Measurements from ENCODE around the gene LRRC28. TPM values are rescaled to one million over a fixed set of nuclear protein-coding genes. Genes with fewer than 3 reads are reported as not detected.

The LRRC28 gene
- total and polyA plus RNA-seq, 9 of the 15 experiments (the other 6 are each of a cell fraction or from before 2014, with no cell fraction given): 5.5 to 17.4 (median 7.9) TPM

- peaks cover 35 to 96% of the 10 kb centered on the region in 2 experiments for H3K27me3 ChIP-seq (ENCODE audit: control insufficient read depth in 2 of 2, insufficient read depth in 2 of 2, low read length in 2 of 2)
- no peak for FAIRE-seq
- no peaks in the 10 kb centered on the region for H3K36me3 ChIP-seq (ENCODE audit: control insufficient read depth, insufficient read depth, low read length)
- in situ Hi-C loops (cut with MboI) (no loop called here), intact Hi-C loops (cut with micrococcal nuclease) (no loop called here)
- no peaks in the 10 kb centered on the region for H3K9me3 ChIP-seq (replicated peaks; ENCODE audit: control insufficient read depth, insufficient read depth, low read depth, low read length)
- TF ChIP-seq HLTF (IDR thresholded peaks at IDR 0.05): no peak
- TF ChIP-seq TRIM25 (IDR thresholded peaks at IDR 0.05; ENCODE audit: borderline replicate concordance): no peak
- no peak for TF ChIP-seq ZBTB2 (IDR thresholded peaks at IDR 0.05)
- TF ChIP-seq ZNF444 (CRISPR knock-in tag; IDR thresholded peaks at IDR 0.05): no peak
- no peak for TF ChIP-seq ZNF717 (CRISPR knock-in tag; IDR thresholded peaks at IDR 0.05)
- no peak for TF ChIP-seq MYC (IDR thresholded peaks at IDR 0.05; ENCODE audit: low read depth, low read length)
- TF ChIP-seq MYC (CRISPR knock-in tag; IDR thresholded peaks at IDR 0.05; ENCODE audit: borderline replicate concordance, low read depth): no peak
- no peak for TF ChIP-seq GTF2A2 (tag; IDR thresholded peaks at IDR 0.05)
- no peak for TF ChIP-seq ELK3 (CRISPR knock-in tag; IDR thresholded peaks at IDR 0.05)
- TF ChIP-seq ZNF436 (CRISPR knock-in tag; IDR thresholded peaks at IDR 0.05): no peak
- ChIA-PET CTCF (ENCODE audit: low intra/inter-chr PET ratio) (no interaction called here), POLR2A (interaction anchor here (0.6 kb wide), 1 partner anchor 183 kb away, joined by 3 read pairs; the partner anchor contains the start of gene LRRC28)
- no peak overlapping the region for H3K4me2 ChIP-seq (ENCODE audit: insufficient read depth, low read length)
- H4K20me1 ChIP-seq (replicated peaks; ENCODE audit: control insufficient read depth, insufficient read depth, low read length): peaks cover 10% of the 10 kb centered on the region; the same call in 1 of the 2 replicates
- DNase-seq (ENCODE audit: extremely low read depth in 1 of 4, low spot score in 3 of 4): no peak
- WGBS (ENCODE audit: insufficient coverage, low coverage, missing lambda C conversion rate): under 1% methylated on average over 21 of the region's 24 CpGs
- no peak overlapping the region for H2AFZ ChIP-seq (ENCODE audit: low read depth, low read length)
- no peak overlapping the region for H3K9ac ChIP-seq (ENCODE audit: insufficient read depth in 1 of 2, low read depth in 2 of 2, low read length in 2 of 2)
- H3K9me1 ChIP-seq (ENCODE audit: control insufficient read depth, insufficient read depth, low read length): no peaks in the 10 kb centered on the region
- BruUV-seq (replicated peaks): no TSS peak
- H3K4me3 ChIP-seq: no peak overlapping the region
- no peak overlapping the region for H3K27ac ChIP-seq (ENCODE audit: extremely low read depth, low read depth, low read length)
- ATAC-seq: no peak
- peaks cover 0 to 22% of the 10 kb centered on the region in 2 experiments; a peak in 3 of 5 replicates for H3K4me1 ChIP-seq (replicated peaks in 1 of 2; ENCODE audit: control insufficient read depth in 2 of 2, insufficient read depth in 2 of 2, low read length in 2 of 2)
- H3K79me2 ChIP-seq (ENCODE audit: control insufficient read depth, insufficient read depth, low read length): no peaks in the 10 kb centered on the region
Observed at GRCh38 chr15:99434506-99435112, 183.3 kb downstream of the LRRC28 start.

Data from K562 (cell line).